Myocyte (in vitro differentiated cells): Measurements from ENCODE around the gene SLC37A4. TPM values are rescaled to one million over a fixed set of nuclear protein-coding genes. Genes with fewer than 3 reads are reported as not detected.

Experiments
- DNase-seq: peaks from one replicate; pipeline ENCODE4 v3.0.0-alpha.2; 2012; ENCODE audit warnings: low read depth
- microRNA-seq: library from miRNA; unstranded; fragments of <30 nt; microRNA quantifications from one replicate; pipeline ENCODE4, GENCODE V29; 2016
- total RNA-seq: library from RNA; depleted of rRNA; stranded (reverse); fragments of >200 nt; gene quantifications from 2 replicates; pipeline ENCODE4 v1.2.3, GENCODE V29; 2014

SLC37A4 gene
- total RNA-seq, 1 donor from 2014 or later, result 19.0 TPM

- DNase-seq, result no peak
Observed at GRCh38 chr11:118979434-118979833, 51.2 kb downstream of the SLC37A4 start.

GRCh38 chr11:118975771-118976709, 54.6 kb downstream of the SLC37A4 start:
- DNase-seq, result peak; percentile 44

Small RNAs within 50 kb of the gene (microRNA-seq; reads per million reads assigned to microRNA genes)
- not detected for gene MIR3656

Other genes starting within 250 kb of the SLC37A4 start
- gene DDX6, start 239.7 kb downstream of the SLC37A4 start, total RNA-seq, result 99.1 and 119 TPM in 2 replicates
- gene CXCR5, start 147.0 kb downstream of the SLC37A4 start, total RNA-seq, result not detected in 2 replicates
- 15.2 and 22.1 TPM in 2 replicates for gene BCL9L, start 105.0 kb downstream of the SLC37A4 start, total RNA-seq
- gene UPK2, start 74.6 kb downstream of the SLC37A4 start, total RNA-seq, result not detected in 2 replicates
- not detected in 2 replicates for gene FOXR1, start 59.1 kb downstream of the SLC37A4 start, total RNA-seq
- 14.6 and 15.7 TPM in 2 replicates for gene CENATAC, start 32.7 kb downstream of the SLC37A4 start, total RNA-seq
- 960 and 1,378 TPM in 2 replicates for gene RPS25, start 12.5 kb downstream of the SLC37A4 start, total RNA-seq
- gene TRAPPC4, start 12.1 kb downstream of the SLC37A4 start, total RNA-seq, result 42.4 and 53.9 TPM in 2 replicates
- 104 and 157 TPM in 2 replicates for gene HYOU1, start 26.3 kb upstream of the SLC37A4 start, total RNA-seq
- gene VPS11, start 36.9 kb upstream of the SLC37A4 start, total RNA-seq, result 21.2 and 22.0 TPM in 2 replicates
- 4.1 and 10.3 TPM in 2 replicates for gene HMBS, start 54.0 kb upstream of the SLC37A4 start, total RNA-seq
- gene DPAGT1, start 71.0 kb upstream of the SLC37A4 start, total RNA-seq, result 24.5 and 25.5 TPM in 2 replicates
- 19.3 and 19.7 TPM in 2 replicates for gene C2CD2L, start 76.5 kb upstream of the SLC37A4 start, total RNA-seq
- gene HINFP, start 90.7 kb upstream of the SLC37A4 start, total RNA-seq, result 12.9 and 16.7 TPM in 2 replicates
- 0.08 and 0.16 TPM in 2 replicates for gene ABCG4, start 118.2 kb upstream of the SLC37A4 start, total RNA-seq
- gene NLRX1, start 137.8 kb upstream of the SLC37A4 start, total RNA-seq, result 22.8 and 24.1 TPM in 2 replicates
- gene NHERF4, start 154.6 kb upstream of the SLC37A4 start, total RNA-seq, result not detected in 2 replicates
- 8.2 and 9.1 TPM in 2 replicates for gene CBL, start 175.5 kb upstream of the SLC37A4 start, total RNA-seq